Measurements from ENCODE around the gene AMBP. TPM values are rescaled to one million over a fixed set of nuclear protein-coding genes. Genes with fewer than 3 reads are reported as not detected.

The AMBP gene
- polyA plus RNA-seq, 1 of the 3 experiments (the other 2 are of a cell fraction), result 0.16 TPM

DNA sequence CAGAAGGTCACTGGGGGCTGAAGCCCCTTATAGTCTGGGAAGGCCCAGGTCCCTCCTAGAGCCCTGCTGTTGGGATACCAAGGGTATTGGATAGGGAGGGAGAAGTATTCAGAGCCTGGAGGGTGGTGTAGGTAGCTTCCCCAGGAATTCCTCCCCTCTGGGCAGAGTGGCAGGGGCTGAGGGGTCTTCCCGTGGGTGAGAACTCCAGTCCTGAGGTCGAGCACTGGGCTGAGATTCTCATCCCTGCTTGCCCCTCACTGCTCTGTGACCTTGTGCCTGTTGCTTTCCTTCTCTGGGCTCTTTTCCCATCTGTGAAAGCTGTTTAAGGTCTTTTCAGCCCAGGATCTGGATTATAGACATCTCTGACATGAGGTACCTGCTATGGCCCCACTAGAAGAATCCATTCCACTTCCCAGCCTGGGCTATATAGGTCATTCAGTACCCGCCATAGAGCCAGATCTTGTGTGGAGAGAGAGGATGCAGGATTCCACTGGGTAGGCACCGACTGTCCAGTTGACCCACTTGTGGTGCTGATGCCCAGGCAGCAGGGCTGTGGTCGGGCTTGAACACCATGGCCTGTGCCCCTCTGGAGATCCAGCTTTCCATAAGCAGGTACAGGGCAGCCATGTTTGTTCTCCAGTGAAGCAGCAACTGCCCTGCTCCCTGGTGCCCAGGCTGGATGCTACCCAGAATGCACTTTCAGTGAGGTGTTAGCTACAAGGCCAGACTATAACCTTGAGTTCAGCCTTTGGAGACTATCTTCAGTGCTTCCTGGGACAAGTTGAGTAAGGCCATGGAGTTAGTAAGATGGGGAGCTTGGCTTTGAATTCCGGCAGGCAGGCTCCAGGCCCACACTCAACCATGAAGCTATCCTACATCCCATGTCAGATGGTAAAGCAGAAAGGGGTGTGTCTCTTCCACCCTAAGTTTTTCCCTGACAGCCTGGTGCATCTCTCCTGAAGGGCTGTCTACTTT is 60.1 kb downstream of the AMBP start:
- no peak overlapping the region for H2AFZ ChIP-seq (ENCODE audit: low read depth)
- H3K4me2 ChIP-seq, result no peak overlapping the region
- no peaks in the 10 kb centered on the region for H3K4me1 ChIP-seq (ENCODE audit: control insufficient read depth in 1 of 2, insufficient read depth in 2 of 2, low read depth in 1 of 2, low read length in 1 of 2)
- peaks cover 10% of the 10 kb centered on the region; the same call in 1 of the 2 replicates for H3K9me3 ChIP-seq
- H4K20me1 ChIP-seq (ENCODE audit: insufficient read depth), result no peaks in the 10 kb centered on the region
- ChIA-PET CTCF (interaction anchor here (0.7 to 1.4 kb wide), 4 partner anchors 15 to 211 kb away, joined by 3 to 5 read pairs (median 3); no protein-coding TSS in a partner anchor), POLR2A (no interaction called here)
- no peak for TF ChIP-seq TAF1 (IDR thresholded peaks at IDR 0.05; ENCODE audit: borderline replicate concordance, low read depth, low read length)
- no peak for TF ChIP-seq FOXJ3 (CRISPR knock-in tag; IDR thresholded peaks at IDR 0.05)
- TF ChIP-seq, protein P1, sequence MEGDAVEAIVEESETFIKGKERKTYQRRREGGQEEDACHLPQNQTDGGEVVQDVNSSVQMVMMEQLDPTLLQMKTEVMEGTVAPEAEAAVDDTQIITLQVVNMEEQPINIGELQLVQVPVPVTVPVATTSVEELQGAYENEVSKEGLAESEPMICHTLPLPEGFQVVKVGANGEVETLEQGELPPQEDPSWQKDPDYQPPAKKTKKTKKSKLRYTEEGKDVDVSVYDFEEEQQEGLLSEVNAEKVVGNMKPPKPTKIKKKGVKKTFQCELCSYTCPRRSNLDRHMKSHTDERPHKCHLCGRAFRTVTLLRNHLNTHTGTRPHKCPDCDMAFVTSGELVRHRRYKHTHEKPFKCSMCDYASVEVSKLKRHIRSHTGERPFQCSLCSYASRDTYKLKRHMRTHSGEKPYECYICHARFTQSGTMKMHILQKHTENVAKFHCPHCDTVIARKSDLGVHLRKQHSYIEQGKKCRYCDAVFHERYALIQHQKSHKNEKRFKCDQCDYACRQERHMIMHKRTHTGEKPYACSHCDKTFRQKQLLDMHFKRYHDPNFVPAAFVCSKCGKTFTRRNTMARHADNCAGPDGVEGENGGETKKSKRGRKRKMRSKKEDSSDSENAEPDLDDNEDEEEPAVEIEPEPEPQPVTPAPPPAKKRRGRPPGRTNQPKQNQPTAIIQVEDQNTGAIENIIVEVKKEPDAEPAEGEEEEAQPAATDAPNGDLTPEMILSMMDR (IDR thresholded peaks at IDR 0.05), result no peak
- TF ChIP-seq, protein P2, sequence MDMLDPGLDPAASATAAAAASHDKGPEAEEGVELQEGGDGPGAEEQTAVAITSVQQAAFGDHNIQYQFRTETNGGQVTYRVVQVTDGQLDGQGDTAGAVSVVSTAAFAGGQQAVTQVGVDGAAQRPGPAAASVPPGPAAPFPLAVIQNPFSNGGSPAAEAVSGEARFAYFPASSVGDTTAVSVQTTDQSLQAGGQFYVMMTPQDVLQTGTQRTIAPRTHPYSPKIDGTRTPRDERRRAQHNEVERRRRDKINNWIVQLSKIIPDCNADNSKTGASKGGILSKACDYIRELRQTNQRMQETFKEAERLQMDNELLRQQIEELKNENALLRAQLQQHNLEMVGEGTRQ (IDR thresholded peaks at IDR 0.05; ENCODE audit: borderline replicate concordance, low read depth, low read length), result no peak
- no peak for TF ChIP-seq EZH2phosphoT487 (IDR thresholded peaks at IDR 0.05; ENCODE audit: borderline replicate concordance, low read depth)
- no peak for TF ChIP-seq RFX5 (IDR thresholded peaks at IDR 0.05; ENCODE audit: low read length)
- no peak for TF ChIP-seq RCOR1 (IDR thresholded peaks at IDR 0.05; ENCODE audit: low read length)
- no peak for TF ChIP-seq SMC3 (IDR thresholded peaks at IDR 0.05; ENCODE audit: low read depth, low read length)
- TF ChIP-seq, protein P3, sequence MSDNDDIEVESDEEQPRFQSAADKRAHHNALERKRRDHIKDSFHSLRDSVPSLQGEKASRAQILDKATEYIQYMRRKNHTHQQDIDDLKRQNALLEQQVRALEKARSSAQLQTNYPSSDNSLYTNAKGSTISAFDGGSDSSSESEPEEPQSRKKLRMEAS (IDR thresholded peaks at IDR 0.05; ENCODE audit: low read depth), result no peak
- no peak for TF ChIP-seq SIN3A (IDR thresholded peaks at IDR 0.05; ENCODE audit: borderline replicate concordance, low read depth, low read length)
- TF ChIP-seq, protein P4, sequence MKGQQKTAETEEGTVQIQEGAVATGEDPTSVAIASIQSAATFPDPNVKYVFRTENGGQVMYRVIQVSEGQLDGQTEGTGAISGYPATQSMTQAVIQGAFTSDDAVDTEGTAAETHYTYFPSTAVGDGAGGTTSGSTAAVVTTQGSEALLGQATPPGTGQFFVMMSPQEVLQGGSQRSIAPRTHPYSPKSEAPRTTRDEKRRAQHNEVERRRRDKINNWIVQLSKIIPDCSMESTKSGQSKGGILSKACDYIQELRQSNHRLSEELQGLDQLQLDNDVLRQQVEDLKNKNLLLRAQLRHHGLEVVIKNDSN (IDR thresholded peaks at IDR 0.05; ENCODE audit: borderline replicate concordance, low read depth), result no peak
- TF ChIP-seq, protein P5, sequence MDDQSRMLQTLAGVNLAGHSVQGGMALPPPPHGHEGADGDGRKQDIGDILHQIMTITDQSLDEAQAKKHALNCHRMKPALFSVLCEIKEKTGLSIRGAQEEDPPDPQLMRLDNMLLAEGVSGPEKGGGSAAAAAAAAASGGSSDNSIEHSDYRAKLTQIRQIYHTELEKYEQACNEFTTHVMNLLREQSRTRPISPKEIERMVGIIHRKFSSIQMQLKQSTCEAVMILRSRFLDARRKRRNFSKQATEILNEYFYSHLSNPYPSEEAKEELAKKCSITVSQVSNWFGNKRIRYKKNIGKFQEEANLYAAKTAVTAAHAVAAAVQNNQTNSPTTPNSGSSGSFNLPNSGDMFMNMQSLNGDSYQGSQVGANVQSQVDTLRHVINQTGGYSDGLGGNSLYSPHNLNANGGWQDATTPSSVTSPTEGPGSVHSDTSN (IDR thresholded peaks at IDR 0.05), result no peak
- no peak for TF ChIP-seq TCF12 (IDR thresholded peaks at IDR 0.05)
- TF ChIP-seq RXRA (IDR thresholded peaks at IDR 0.05; ENCODE audit: borderline replicate concordance, low read depth), result no peak
- TF ChIP-seq NRF1 (IDR thresholded peaks at IDR 0.05; ENCODE audit: low read depth, low read length), result no peak
- TF ChIP-seq MXI1 (IDR thresholded peaks at IDR 0.05; ENCODE audit: low read depth, low read length), result no peak
- TF ChIP-seq YY1 (IDR thresholded peaks at IDR 0.05; ENCODE audit: low read depth), result no peak
- TF ChIP-seq ELF1 (IDR thresholded peaks at IDR 0.05), result no peak
- TF ChIP-seq, protein P6, sequence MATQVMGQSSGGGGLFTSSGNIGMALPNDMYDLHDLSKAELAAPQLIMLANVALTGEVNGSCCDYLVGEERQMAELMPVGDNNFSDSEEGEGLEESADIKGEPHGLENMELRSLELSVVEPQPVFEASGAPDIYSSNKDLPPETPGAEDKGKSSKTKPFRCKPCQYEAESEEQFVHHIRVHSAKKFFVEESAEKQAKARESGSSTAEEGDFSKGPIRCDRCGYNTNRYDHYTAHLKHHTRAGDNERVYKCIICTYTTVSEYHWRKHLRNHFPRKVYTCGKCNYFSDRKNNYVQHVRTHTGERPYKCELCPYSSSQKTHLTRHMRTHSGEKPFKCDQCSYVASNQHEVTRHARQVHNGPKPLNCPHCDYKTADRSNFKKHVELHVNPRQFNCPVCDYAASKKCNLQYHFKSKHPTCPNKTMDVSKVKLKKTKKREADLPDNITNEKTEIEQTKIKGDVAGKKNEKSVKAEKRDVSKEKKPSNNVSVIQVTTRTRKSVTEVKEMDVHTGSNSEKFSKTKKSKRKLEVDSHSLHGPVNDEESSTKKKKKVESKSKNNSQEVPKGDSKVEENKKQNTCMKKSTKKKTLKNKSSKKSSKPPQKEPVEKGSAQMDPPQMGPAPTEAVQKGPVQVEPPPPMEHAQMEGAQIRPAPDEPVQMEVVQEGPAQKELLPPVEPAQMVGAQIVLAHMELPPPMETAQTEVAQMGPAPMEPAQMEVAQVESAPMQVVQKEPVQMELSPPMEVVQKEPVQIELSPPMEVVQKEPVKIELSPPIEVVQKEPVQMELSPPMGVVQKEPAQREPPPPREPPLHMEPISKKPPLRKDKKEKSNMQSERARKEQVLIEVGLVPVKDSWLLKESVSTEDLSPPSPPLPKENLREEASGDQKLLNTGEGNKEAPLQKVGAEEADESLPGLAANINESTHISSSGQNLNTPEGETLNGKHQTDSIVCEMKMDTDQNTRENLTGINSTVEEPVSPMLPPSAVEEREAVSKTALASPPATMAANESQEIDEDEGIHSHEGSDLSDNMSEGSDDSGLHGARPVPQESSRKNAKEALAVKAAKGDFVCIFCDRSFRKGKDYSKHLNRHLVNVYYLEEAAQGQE (IDR thresholded peaks at IDR 0.05; ENCODE audit: low read depth, low read length), result no peak
- no peak overlapping the region for H3K9ac ChIP-seq
- no peaks in the 10 kb centered on the region for H3K79me2 ChIP-seq (ENCODE audit: insufficient read depth)
- no peak overlapping the region for H3K4me3 ChIP-seq (ENCODE audit: low read depth in 2 of 2, low read length in 1 of 2)
- WGBS (ENCODE audit: low lambda C conversion rate), result 93% methylated on average over 3 of the region's 6 CpGs
- DNase-seq, result no peak
- no peak overlapping the region for H3K27ac ChIP-seq (ENCODE audit: low read depth in 2 of 2, low read length in 1 of 2)
- H3K36me3 ChIP-seq (replicated peaks in 1 of 2; ENCODE audit: control insufficient read depth in 1 of 2, insufficient read depth in 2 of 2, low read length in 1 of 2), result peaks cover 71 to 74% of the 10 kb centered on the region in 2 experiments
- H3F3A ChIP-seq (replicated peaks; ENCODE audit: insufficient read depth), result no peaks in the 10 kb centered on the region
- no peaks in the 10 kb centered on the region for H3K9me2 ChIP-seq
- no peaks in the 10 kb centered on the region for H3K27me3 ChIP-seq (ENCODE audit: insufficient read depth)
